HG03565 (cell line): Measurements from ENCODE around the gene GGACT.

Source experiments
- ATAC-seq: cut with Tn5 transposase; IDR thresholded peaks from one replicate; pipeline ENCODE4 v1.9.1; 2021; ENCODE audit warnings: mild to moderate bottlenecking, moderate library complexity; ENCODE audit not compliant: unreplicated experiment

The GGACT gene

GRCh38 chr13:100490692-100491091 is 97.9 kb downstream of the GGACT start:
- no peak for ATAC-seq

DNA sequence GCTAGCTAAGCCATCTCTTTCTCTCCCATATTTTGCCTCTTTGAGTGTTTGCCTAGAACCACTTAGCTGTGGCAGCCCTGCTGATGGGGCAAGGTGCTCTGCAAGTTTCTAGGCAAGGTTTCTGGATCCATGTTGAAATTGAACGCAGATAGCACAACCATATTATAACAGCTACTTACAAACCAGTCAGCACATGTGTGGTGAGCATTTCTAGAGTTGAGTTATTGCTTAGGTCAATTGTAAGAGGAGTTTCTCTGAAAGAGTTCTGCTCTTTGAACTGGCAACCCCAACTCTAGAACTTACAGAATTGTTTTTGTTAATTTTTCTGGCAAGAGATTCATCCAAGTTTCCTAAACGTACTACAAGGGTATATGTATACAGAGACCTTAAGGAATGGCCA is 103.3 kb downstream of the GGACT start:
- ATAC-seq, result no peak

DNA sequence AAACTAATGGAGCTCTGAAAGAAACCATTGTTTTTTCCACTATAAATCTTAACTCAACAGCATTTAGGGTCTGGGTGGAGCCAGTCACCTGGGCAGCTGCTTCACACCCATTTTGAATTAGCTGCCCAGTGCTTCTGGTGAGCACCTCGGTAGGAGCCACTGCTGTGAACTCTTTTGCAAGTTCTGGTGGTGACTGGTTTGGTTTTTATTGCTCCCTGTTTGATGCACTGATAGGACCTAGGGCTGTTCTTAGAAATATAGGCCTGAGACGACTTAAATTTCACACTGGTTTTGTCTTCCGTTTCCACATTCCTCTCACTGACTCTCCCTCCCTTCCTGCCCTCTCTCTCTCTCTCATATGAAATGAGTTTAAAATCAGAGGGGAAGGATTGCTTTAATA is 103.9 kb downstream of the GGACT start:
- no peak for ATAC-seq

- ATAC-seq, result no peak
These were observed 104.7 kb downstream of the GGACT start for GRCh38 chr13:100483841-100484381.

DNA sequence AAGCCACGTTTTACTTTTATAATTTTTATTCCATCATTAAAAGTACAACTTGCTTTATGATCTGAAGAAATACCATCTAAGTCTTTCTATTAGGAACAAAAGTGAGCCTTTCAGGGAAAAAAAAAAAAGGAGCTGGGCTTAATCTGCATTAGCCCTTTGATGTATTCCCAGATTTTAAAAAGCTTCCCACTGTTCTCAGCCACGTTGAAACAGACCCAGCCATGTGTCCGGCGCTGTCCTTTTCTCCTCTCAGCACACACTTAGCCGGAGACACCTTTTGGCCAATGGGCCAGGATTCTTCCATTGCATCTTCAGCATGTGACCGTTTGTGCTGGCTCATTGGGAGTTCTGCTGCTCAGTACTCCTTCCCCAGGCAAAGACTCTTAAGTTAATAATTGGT is 105.5 kb downstream of the GGACT start:
- no peak for ATAC-seq

DNA sequence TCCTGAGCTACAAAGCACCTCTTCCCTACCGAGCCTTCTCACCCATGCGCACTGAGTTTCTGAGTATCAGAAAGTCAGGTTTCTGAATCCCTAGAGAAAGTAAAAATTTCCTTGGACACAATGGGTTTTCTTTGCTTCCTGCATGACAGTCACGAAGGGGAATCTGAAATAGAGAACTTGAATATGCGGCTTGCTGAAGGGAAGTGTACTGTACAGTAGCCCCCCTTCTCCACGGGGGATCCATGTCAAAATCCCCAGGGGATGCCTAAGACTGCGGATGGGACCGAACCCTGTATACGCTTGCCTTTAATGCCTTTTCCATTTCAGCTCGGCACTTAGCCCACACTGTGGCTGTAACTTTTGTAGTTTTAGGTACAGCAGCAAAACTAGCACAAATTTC is 107.9 kb downstream of the GGACT start:
- no peak for ATAC-seq
